ENCODE data around the gene SLX4IP.
A peak's percentile ranks its signal among the peaks of the same experiment; 100 is the strongest.

DNA sequence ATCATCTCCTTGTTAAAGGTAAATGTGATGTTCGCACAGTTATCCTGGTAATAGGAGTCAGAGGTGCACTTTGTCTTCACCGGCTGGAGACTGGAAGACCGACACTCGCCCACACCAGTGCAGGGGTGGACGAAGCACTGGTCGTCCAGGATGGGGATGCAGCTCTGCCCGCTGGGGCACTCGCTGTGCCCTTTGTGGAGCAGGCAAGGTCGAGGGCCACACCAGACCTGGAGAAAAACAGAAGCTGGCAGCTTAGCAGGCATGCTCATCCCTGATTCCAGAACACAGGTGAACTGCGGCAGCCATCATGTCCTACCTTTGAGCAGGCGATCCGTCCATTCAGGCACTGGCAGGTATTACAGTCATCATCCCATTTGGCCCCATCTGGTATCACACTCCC is 206.4 kb downstream of the SLX4IP start:
- TF ChIP-seq, protein P1, sequence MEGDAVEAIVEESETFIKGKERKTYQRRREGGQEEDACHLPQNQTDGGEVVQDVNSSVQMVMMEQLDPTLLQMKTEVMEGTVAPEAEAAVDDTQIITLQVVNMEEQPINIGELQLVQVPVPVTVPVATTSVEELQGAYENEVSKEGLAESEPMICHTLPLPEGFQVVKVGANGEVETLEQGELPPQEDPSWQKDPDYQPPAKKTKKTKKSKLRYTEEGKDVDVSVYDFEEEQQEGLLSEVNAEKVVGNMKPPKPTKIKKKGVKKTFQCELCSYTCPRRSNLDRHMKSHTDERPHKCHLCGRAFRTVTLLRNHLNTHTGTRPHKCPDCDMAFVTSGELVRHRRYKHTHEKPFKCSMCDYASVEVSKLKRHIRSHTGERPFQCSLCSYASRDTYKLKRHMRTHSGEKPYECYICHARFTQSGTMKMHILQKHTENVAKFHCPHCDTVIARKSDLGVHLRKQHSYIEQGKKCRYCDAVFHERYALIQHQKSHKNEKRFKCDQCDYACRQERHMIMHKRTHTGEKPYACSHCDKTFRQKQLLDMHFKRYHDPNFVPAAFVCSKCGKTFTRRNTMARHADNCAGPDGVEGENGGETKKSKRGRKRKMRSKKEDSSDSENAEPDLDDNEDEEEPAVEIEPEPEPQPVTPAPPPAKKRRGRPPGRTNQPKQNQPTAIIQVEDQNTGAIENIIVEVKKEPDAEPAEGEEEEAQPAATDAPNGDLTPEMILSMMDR (IDR thresholded peaks at IDR 0.05), result peak in 1 of 6 experiments; percentile 5
- TF ChIP-seq POLR2A (IDR thresholded peaks at IDR 0.05), result no peak

Data from esophagus squamous epithelium (tissue), 4 donors.